GM19240 (cell line): Measurements from ENCODE around the gene IGFLR1.
"Not testable (repeated sequence)": the region's sequence is repeated elsewhere in the genome, so short reads cannot be mapped to it uniquely, and the experiment has no call there.

Source experiments
- DNase-seq: peaks from one replicate; pipeline ENCODE4 v3.0.0; 2011; ENCODE audit warnings: low spot score; ENCODE audit not compliant: insufficient read length

Gene IGFLR1

GRCh38 chr19:35712567-35713505 is 29.4 kb downstream of the IGFLR1 start:
- no peak for DNase-seq

DNA sequence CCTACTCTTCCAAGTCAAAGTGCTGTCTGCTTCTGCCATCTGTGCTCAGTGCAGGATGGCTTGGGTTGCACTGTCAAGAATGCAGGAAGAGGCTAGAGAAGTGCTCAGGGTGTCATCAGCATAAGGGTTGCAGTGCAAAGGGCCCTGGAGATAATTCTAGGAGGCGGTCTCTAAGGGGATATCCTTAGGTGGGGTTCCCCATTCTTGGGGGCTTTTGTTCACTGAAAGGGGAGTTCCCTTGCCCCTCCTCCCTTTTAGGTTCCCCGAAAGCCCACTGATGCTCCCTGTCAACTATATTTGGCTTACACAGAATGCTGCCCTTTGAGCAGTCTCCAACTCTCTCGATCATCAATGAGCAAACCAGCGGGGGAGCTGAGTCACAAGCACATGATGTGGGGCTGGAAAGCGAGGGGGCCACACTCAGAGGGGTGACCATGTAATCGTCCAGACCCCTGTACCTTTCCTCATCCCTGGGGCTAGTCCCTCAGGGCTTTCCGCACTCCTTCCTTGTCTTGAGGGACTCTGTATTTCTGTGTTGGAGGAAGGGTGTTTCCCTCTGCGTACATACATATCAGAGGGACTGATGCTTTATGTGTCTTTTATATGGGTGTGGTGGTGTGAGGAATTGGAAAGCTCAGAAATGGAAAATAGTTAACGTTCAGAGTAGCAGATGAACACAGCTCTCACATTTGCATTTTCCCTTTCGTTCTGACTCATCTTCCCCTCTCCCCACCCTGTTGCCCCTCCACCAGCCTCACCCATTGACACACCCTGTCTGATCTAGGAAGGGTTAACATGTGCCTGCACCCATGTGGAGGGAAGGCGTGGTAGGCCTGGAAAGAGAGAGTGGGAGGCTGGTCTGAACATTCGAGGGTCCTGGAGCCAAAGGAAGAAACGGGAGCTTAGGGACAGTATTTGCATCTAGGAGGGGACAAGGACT is 31.2 kb downstream of the IGFLR1 start:
- no peak for DNase-seq

GRCh38 chr19:35708391-35708790 is 33.9 kb downstream of the IGFLR1 start:
- no peak for DNase-seq

GRCh38 chr19:35704218-35704617 is 38.0 kb downstream of the IGFLR1 start, which contains the start of gene ZBTB32:
ZBTB32 (plus strand) TSS chr19:35704558; CDS start chr19:35714627, 10,069 bp downstream.
- DNase-seq, result no peak

- DNase-seq, result no peak
Measured at GRCh38 chr19:35703343-35703742, 38.9 kb downstream of the IGFLR1 start.

GRCh38 chr19:35702223-35703012 is 39.8 kb downstream of the IGFLR1 start:
- peak; percentile 72 for DNase-seq

GRCh38 chr19:35696835-35697234 is 45.4 kb downstream of the IGFLR1 start:
- no peak for DNase-seq

DNA sequence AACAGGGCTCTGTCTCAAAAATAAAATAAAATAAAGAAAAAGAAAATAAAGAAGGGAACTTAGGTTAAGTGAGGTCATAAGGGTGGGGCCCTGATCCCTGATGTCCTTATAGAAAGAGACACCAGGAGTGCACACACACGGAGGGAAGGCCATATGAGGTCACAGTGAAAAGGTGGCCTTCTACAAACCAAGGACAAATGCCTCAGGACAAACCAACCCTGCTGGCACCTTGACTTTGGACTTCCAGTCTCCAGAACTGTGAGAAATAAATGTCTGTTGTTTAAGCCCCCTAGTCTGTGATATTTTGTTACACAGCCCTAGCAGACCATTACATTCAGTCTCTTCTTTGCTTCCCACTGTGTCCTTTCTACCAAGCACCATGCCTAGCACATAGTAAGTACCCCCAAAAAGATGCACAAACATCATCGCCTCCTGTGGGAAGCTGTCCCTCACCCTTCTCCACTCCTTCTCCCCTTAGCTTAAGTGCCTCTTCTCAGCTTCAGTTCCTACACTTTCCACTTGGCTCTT is 46.3 kb downstream of the IGFLR1 start:
- DNase-seq, result no peak

- peak; percentile 85 for DNase-seq
Measured at GRCh38 chr19:35693835-35694599, 48.2 kb downstream of the IGFLR1 start.

GRCh38 chr19:35693422-35693821 is 48.8 kb downstream of the IGFLR1 start:
- DNase-seq, result no peak

DNA sequence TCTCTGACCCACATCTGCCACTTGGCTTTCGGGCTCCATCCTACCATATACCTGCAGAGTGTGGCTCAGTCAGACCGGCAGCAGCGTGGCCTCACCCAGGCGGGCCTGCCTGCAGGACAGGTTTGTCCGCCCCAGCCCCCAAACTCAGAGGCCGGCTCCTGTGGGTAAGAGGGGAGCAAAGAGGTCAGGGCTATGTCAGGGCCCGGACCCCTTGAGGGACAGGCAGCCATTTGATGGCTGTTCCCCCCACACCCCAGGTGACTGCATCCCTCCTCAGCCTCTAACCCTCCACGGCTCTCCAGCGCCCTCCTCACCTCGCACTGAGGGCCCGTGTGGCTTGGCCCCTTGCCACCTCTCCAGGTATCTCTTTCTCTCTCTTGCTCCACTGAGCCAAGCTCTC is 50.2 kb downstream of the IGFLR1 start:
- DNase-seq, result no peak

DNA sequence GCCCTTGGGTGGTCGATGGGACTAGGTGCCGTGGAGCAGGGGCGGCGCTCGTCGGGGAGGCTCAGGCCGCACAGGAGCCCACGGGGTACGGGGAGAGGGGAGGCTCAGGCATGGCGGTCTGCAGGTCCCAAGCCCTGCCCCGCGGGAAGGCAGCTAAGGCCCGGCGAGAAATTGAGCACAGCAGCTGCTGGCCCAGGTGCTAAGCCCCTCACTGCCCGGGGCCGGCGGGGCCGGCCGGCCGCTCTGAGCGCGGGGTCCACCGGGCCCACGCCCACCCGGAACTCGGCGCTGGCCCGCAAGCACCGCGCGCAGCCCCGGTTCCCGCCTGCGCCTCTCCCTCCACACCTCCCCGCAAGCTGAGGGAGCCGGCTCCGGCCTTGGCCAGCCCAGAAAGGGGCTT is 51.1 kb downstream of the IGFLR1 start:
- not testable (repeated sequence) for DNase-seq

DNA sequence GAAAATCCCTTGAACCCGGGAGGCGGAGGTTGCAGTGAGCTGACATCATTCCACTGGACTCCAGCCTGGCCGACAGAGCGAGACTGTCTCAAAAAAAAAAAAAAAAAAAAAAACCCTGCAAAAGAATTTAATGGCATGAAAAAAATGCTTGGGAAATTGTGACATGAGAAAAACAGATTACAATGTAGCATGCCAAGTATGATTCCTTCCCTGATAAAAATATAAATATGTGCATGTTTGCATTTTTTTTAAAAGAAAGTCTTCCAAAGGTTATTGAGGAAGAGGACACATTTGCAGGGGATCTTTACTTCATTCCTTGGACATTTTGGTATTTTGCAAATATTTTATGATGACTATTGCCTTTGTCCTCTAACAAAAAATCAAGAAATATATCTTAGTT is 52.4 kb downstream of the IGFLR1 start:
- no peak for DNase-seq
